HG03159 (cell line): Measurements from ENCODE around the gene SKAP1.

Experiments used
- ATAC-seq: cut with Tn5 transposase; IDR thresholded peaks from one replicate; pipeline ENCODE4 v1.9.1; 2021; ENCODE audit warnings: mild to moderate bottlenecking, moderate library complexity; ENCODE audit not compliant: unreplicated experiment

The SKAP1 gene

GRCh38 chr17:48084932-48085331, 345.1 kb downstream of the SKAP1 start:
- ATAC-seq: no peak
